Astrocyte of the cerebellum (primary cell): ENCODE measurements around the gene PHF14.

Source experiments
- DNase-seq: peaks from one replicate; pipeline ENCODE4 v3.0.0-alpha.2; 2011; ENCODE audit warnings: low read depth
- H3K4me3 ChIP-seq: 2 replicates; pipeline ENCODE4 v1.5.1; 2011; ENCODE audit warnings: mild to moderate bottlenecking, low read depth, low read length, moderate library complexity
- in situ Hi-C: cut with HindIII; loops from 2 replicates; pipeline ENCODE4 v1.10.0; 2017; ENCODE audit warnings: low sequenced_read_pairs
- TF ChIP-seq, protein P1 (sequence below): IDR thresholded peaks from 2 replicates; pipeline ENCODE4 v1.5.1; 2012; ENCODE audit warnings: low read length, low read depth, moderate library complexity, mild to moderate bottlenecking; ENCODE audit errors: missing control alignments

Gene PHF14

DNA sequence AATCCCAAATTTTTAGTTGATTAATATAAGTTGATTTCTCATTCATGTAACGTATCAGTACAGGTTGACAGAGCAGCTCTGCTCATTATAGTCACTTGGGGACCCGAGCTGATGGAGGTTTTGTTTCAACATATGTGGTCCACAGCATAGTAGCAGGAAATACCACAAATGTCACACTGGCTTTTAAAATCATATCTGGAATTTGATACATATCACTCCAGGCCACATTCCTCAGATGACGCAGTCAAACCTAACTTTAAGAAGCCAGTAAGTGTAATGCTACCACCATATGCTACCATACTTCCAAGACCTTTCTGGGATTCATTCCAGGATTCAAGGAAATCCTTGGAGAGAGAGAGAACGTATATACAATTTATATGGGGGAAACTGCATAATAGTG, 156.3 kb downstream of the PHF14 start:
- TF ChIP-seq, protein P1, sequence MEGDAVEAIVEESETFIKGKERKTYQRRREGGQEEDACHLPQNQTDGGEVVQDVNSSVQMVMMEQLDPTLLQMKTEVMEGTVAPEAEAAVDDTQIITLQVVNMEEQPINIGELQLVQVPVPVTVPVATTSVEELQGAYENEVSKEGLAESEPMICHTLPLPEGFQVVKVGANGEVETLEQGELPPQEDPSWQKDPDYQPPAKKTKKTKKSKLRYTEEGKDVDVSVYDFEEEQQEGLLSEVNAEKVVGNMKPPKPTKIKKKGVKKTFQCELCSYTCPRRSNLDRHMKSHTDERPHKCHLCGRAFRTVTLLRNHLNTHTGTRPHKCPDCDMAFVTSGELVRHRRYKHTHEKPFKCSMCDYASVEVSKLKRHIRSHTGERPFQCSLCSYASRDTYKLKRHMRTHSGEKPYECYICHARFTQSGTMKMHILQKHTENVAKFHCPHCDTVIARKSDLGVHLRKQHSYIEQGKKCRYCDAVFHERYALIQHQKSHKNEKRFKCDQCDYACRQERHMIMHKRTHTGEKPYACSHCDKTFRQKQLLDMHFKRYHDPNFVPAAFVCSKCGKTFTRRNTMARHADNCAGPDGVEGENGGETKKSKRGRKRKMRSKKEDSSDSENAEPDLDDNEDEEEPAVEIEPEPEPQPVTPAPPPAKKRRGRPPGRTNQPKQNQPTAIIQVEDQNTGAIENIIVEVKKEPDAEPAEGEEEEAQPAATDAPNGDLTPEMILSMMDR: no peak
- H3K4me3 ChIP-seq: no peak overlapping the region
- in situ Hi-C loops: no loop called here
- DNase-seq: peak; percentile 73

DNA sequence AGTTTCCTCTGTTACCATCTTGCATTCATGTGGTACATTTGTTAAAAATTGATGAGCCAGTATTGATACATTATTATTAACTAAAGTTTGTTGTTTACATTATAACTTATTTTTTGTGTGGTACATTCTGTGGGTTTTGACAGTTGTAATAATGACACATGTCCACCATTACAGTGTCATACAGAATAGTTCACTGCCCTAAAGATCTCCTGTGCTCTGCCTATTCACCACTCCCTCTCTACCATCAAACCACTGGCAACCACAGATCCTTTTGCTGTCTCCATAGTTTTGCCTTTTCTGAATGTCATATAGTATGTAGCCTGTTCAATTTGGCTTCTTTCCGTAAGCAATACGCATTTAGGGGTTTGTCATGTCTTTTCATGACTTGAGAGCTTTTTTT, 156.9 kb downstream of the PHF14 start:
- TF ChIP-seq, protein P1: no peak
- no peak overlapping the region for H3K4me3 ChIP-seq
- DNase-seq: no peak
- in situ Hi-C loops: no loop called here

DNA sequence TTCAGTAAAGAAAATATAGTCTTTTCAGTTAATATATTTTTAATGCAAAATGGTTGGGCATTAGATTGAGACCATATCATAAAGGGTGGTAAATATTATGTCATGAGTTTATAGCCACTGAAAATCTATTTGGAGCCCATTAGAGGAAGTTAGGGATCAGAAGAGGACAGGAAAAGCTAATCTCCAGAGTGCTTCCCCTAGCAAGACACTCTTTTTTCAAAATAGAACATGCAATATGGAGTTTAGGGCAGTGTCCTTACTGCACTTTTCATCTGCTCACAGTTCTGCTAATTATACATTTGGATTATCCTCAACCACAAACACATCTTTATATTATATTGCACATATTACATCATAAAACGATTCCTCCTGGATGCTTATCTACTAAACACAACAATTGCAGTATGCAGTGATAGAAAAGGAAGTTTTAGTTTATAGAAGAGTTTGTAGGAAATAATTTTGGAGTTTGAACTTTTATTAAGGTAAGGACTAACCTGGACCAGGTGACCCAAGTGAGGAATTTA, 159.8 kb downstream of the PHF14 start:
- DNase-seq: no peak
- in situ Hi-C loops: no loop called here
- no peak overlapping the region for H3K4me3 ChIP-seq
- TF ChIP-seq, protein P1: no peak

DNA sequence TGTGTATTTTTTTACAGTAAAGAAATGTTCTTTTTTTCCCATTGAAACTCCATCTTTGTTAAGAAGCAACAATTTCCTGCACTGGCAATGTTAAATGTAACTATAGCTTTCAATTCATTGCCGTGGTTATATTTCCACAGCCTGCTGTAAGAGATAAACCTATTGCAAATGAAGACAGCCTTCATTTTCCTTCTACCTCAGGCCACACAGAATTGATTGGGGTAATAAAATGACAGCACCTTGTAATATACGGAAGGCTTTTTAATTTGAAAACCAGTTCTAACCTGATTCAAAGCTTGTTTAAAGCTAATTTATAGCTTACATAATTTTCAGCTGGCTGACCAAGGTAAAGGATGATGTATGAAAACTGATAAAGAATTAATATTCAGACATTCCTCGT, 161.9 kb downstream of the PHF14 start:
- no peak overlapping the region for H3K4me3 ChIP-seq
- no peak for DNase-seq
- TF ChIP-seq, protein P1: no peak
- in situ Hi-C loops: no loop called here

DNA sequence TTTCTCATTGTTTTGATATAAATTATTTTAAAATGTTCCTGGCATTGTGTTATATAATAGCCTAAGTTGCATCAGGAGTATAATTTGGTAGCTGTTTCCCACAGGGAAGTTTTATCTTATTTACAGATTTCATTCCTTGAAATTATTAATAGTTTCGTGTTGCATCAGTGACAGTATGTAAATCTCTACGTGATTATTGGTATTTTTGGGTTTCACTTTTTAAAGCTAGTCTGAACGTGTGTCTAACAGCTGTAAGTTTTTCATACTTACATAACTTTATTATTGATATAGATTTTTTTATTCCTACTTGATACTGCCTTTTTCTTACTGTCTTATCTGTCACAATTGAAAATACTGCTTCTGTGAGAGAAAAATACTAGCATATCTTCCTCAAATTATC, 167.9 kb downstream of the PHF14 start:
- DNase-seq: no peak
- in situ Hi-C loops: no loop called here
- TF ChIP-seq, protein P1: no peak
- no peak overlapping the region for H3K4me3 ChIP-seq

DNA sequence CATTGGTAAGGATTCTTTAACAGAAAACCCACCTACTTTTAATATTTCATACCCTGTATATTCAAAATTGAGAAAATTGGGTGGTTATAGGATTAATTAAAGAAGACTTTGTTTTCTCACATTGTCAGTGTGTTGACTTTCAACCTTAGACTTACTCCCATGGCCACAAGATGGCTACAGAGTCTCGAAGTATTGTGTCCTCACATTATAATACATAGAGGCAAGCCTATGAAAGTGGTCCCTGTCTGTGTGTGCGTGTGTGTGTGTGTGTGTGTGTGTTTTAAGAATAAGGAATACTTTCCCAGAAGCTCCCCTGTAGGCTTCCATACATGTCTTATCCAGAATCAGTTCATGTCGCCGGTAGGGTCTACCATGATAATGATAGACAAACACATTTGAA, 180.0 kb downstream of the PHF14 start:
- DNase-seq: no peak
- TF ChIP-seq, protein P1: no peak
- no peak overlapping the region for H3K4me3 ChIP-seq
- in situ Hi-C loops: no loop called here

DNA sequence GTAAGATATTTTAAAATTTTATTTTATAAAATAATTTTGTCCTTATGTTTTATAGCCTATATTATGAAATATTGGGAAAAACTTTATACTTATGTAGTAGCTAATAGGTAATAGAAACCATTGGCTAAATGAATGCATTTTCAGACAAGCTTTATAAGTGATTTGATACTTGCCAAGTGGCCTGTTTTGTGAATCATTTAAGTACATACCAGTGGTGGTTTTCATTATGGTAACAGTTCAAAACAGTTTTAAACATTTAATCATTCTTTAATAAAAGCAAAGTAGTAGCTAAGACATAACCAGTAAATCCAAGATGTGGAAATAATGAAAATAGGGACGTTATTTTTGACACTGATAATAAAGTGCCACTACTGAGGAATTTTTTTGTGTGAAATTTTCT, 182.2 kb downstream of the PHF14 start:
- DNase-seq: peak; percentile 20
- in situ Hi-C loops: no loop called here
- TF ChIP-seq, protein P1: no peak
- no peak overlapping the region for H3K4me3 ChIP-seq
